ENCODE measurements around the gene SDF4. TPM values are rescaled to one million over a fixed set of nuclear protein-coding genes. Genes with fewer than 3 reads are reported as not detected.

Gene SDF4
- total and polyA plus RNA-seq, 2 experiments from 2014 or later = 45.0 to 62.6 TPM

DNA sequence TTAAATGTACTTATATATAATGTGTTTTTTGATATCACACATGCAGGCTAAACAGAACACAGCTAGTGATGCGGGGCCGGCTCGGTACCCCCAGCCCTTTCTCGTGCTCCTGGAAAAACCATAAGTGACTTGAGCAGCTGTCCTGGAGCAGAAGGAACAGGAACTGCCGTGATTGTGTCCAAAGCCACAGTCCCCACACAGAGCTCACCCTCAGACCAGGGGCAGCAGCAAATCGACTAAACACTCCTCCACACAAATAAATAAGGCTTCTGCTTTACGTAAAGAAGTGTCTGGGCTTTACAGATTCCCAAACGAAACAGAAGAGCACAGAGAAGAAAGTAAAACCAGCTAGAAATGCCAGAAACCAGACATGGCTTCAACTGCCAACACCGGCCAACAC lies 32.2 kb upstream of the SDF4 start (continued):
- TF ChIP-seq, protein P1, sequence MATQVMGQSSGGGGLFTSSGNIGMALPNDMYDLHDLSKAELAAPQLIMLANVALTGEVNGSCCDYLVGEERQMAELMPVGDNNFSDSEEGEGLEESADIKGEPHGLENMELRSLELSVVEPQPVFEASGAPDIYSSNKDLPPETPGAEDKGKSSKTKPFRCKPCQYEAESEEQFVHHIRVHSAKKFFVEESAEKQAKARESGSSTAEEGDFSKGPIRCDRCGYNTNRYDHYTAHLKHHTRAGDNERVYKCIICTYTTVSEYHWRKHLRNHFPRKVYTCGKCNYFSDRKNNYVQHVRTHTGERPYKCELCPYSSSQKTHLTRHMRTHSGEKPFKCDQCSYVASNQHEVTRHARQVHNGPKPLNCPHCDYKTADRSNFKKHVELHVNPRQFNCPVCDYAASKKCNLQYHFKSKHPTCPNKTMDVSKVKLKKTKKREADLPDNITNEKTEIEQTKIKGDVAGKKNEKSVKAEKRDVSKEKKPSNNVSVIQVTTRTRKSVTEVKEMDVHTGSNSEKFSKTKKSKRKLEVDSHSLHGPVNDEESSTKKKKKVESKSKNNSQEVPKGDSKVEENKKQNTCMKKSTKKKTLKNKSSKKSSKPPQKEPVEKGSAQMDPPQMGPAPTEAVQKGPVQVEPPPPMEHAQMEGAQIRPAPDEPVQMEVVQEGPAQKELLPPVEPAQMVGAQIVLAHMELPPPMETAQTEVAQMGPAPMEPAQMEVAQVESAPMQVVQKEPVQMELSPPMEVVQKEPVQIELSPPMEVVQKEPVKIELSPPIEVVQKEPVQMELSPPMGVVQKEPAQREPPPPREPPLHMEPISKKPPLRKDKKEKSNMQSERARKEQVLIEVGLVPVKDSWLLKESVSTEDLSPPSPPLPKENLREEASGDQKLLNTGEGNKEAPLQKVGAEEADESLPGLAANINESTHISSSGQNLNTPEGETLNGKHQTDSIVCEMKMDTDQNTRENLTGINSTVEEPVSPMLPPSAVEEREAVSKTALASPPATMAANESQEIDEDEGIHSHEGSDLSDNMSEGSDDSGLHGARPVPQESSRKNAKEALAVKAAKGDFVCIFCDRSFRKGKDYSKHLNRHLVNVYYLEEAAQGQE (IDR thresholded peaks at IDR 0.05; ENCODE audit: unreplicated experiment) = no peak
- TF ChIP-seq JUNB (IDR thresholded peaks at IDR 0.05; ENCODE audit: unreplicated experiment) (no peak), CREB1 (CRISPR knock-in tag; IDR thresholded peaks at IDR 0.05; ENCODE audit: low read depth) (no peak), STAT1 (IDR thresholded peaks at IDR 0.05; ENCODE audit: unreplicated experiment) (no peak)
- TF ChIP-seq, protein P2, sequence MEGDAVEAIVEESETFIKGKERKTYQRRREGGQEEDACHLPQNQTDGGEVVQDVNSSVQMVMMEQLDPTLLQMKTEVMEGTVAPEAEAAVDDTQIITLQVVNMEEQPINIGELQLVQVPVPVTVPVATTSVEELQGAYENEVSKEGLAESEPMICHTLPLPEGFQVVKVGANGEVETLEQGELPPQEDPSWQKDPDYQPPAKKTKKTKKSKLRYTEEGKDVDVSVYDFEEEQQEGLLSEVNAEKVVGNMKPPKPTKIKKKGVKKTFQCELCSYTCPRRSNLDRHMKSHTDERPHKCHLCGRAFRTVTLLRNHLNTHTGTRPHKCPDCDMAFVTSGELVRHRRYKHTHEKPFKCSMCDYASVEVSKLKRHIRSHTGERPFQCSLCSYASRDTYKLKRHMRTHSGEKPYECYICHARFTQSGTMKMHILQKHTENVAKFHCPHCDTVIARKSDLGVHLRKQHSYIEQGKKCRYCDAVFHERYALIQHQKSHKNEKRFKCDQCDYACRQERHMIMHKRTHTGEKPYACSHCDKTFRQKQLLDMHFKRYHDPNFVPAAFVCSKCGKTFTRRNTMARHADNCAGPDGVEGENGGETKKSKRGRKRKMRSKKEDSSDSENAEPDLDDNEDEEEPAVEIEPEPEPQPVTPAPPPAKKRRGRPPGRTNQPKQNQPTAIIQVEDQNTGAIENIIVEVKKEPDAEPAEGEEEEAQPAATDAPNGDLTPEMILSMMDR (conservative IDR thresholded peaks at IDR 0.05; ENCODE audit: low read depth in 2 of 2) = no peak

DNA sequence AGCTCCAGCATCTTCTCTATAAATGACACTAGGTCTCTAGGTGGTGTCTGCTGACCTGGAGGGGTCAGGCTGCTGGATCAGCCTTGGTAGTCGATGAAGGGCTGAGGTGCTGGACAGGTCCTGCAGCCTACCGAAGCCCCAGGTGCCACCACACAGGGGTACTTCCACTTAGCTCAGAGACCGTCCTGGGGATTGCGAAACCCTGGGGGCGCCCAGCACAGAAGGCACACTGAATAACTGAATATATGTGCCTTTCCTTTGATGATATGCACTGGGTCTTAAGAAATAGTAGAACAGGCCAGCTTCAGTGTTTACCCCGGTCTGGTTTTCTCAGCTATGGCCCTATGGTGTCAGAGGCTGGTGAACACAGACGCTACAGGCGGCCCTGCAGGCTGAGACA lies 31.0 kb upstream of the SDF4 start:
- H3K27me3 Mint-ChIP-seq (ENCODE audit: insufficient read depth, low read depth, poor library complexity) = peaks cover 20% of the 10 kb centered on the region
- Histone ChIP-seq H2AFZ (no peak overlapping the region), H4K20me1 (replicated peaks; ENCODE audit: insufficient read depth) (peaks cover 24% of the 10 kb centered on the region), H3K9me2 (ENCODE audit: insufficient read depth) (no peaks in the 10 kb centered on the region), H3K36me3 (ENCODE audit: insufficient read depth) (peaks cover 14% of the 10 kb centered on the region; the same call in 1 of the 2 replicates), H3K27ac (ENCODE audit: low read depth) (no peak overlapping the region), H3K27me3 (ENCODE audit: insufficient read depth) (no peaks in the 10 kb centered on the region), H3F3A (replicated peaks; ENCODE audit: low read depth) (0 out of 2 replicates have a peak, but pooled peaks cover 11% of the 10 kb centered on the region), H3K79me2 (replicated peaks; ENCODE audit: insufficient read depth) (peaks cover 39% of the 10 kb centered on the region), H3K4me2 (no peak overlapping the region), H3K4me3 (no peak overlapping the region), H3K4me1 (ENCODE audit: insufficient read depth) (peaks cover 5% of the 10 kb centered on the region)
- DNase-seq (ENCODE audit: low spot score) = no peak
- H3K4me3 Mint-ChIP-seq = no peak overlapping the region
- H3K4me1 Mint-ChIP-seq = peaks cover 12% of the 10 kb centered on the region
- no peak overlapping the region for H3K27ac Mint-ChIP-seq
- no peaks in the 10 kb centered on the region for H3K9me3 Mint-ChIP-seq
- peaks cover 63% of the 10 kb centered on the region for H3K36me3 Mint-ChIP-seq (ENCODE audit: low read depth)
- ATAC-seq = no peak
- TF ChIP-seq EZH2phosphoT487 (IDR thresholded peaks at IDR 0.05; ENCODE audit: unreplicated experiment) (no peak), JUNB (IDR thresholded peaks at IDR 0.05; ENCODE audit: unreplicated experiment) (no peak), ZNF114 (CRISPR knock-in tag; IDR thresholded peaks at IDR 0.05) (no peak), POLR2AphosphoS5 (IDR thresholded peaks at IDR 0.05; ENCODE audit: low read depth) (no peak), ZNF331 (CRISPR knock-in tag; IDR thresholded peaks at IDR 0.05; ENCODE audit: low read depth) (no peak), EZH2 (IDR thresholded peaks at IDR 0.05; ENCODE audit: low read depth, unreplicated experiment) (no peak)
- TF ChIP-seq, protein P1 (IDR thresholded peaks at IDR 0.05; ENCODE audit: unreplicated experiment) = no peak
